C1 segment of cervical spinal cord (tissue), 14 donors: ENCODE data around the gene GPR156.

Source experiments
- DNase-seq, 14 donors: peaks; one replicate each; lab custom pipeline; 2025; lab: John Stamatoyannopoulos, UW

The GPR156 gene

GRCh38 chr3:120196333-120196732, 88.7 kb downstream of the GPR156 start:
- DNase-seq = no peak

GRCh38 chr3:120193554-120193953, 91.5 kb downstream of the GPR156 start:
- DNase-seq = no peak

GRCh38 chr3:120192579-120192978, 92.4 kb downstream of the GPR156 start:
- DNase-seq = no peak

- DNase-seq = no peak
Measured at GRCh38 chr3:120192159-120192558, 92.9 kb downstream of the GPR156 start.

- DNase-seq = no peak
Measured at GRCh38 chr3:120182613-120183511, 102.2 kb downstream of the GPR156 start.

GRCh38 chr3:120181632-120182031, 103.4 kb downstream of the GPR156 start:
- no peak for DNase-seq

GRCh38 chr3:120180731-120181412, 104.2 kb downstream of the GPR156 start:
- DNase-seq = no peak

GRCh38 chr3:120177707-120178306, 107.2 kb downstream of the GPR156 start:
- DNase-seq = no peak

GRCh38 chr3:120177151-120177550, 107.9 kb downstream of the GPR156 start:
- peak in 5 of 14 donors; percentile 8 to 53 (median 25) for DNase-seq

- no peak for DNase-seq
Measured at GRCh38 chr3:120174811-120175539, 110.0 kb downstream of the GPR156 start.

- no peak for DNase-seq
Measured at GRCh38 chr3:120173056-120173675, 111.9 kb downstream of the GPR156 start.

GRCh38 chr3:120172070-120172469, 113.0 kb downstream of the GPR156 start:
- peak in 5 of 14 donors; percentile 6 to 52 (median 12) for DNase-seq

GRCh38 chr3:120171134-120171873, 113.7 kb downstream of the GPR156 start:
- peak in 4 of 14 donors; percentile 5 to 19 (median 8) for DNase-seq

GRCh38 chr3:120170223-120170622, 114.8 kb downstream of the GPR156 start:
- DNase-seq = no peak

GRCh38 chr3:120169407-120169806, 115.6 kb downstream of the GPR156 start:
- DNase-seq = no peak

GRCh38 chr3:120168611-120169010, 116.4 kb downstream of the GPR156 start:
- DNase-seq = no peak

GRCh38 chr3:120168038-120168437, 117.0 kb downstream of the GPR156 start:
- DNase-seq = no peak

- no peak for DNase-seq
Measured at GRCh38 chr3:120167488-120167887, 117.5 kb downstream of the GPR156 start.

- no peak for DNase-seq
Measured at GRCh38 chr3:120163816-120164215, 121.2 kb downstream of the GPR156 start.

- DNase-seq = no peak
Measured at GRCh38 chr3:120163026-120163425, 122.0 kb downstream of the GPR156 start.
